Prostate gland (tissue), 2 donors: ENCODE measurements around the gene ARPC5. TPM values are rescaled to one million over a fixed set of nuclear protein-coding genes. Genes with fewer than 3 reads are reported as not detected.
A peak's percentile ranks its signal among the peaks of the same experiment; 100 is the strongest.

Experiments
- DNase-seq: peaks from one replicate; pipeline ENCODE4 v3.0.0-alpha.2; 2019; ENCODE audit warnings: low spot score
- H3K27ac ChIP-seq, 2 donors: fragments of 200-600 bp; sonication (generic); 2 replicates each; pipeline ENCODE4 v1.5.1; 2017 to 2019
- H3K27me3 ChIP-seq: fragments of 200-600 bp; sonication (generic); replicated peaks from 2 replicates; pipeline ENCODE4 v1.5.1; 2019; ENCODE audit not compliant: insufficient read depth
- H3K36me3 ChIP-seq, 2 donors: fragments of 200-600 bp; sonication (generic); 1 replicate in 1 of 2; 2 replicates in 1 of 2; pipeline versions ENCODE4 v1.5.1 to v1.8.1; 2017 to 2019
- H3K4me1 ChIP-seq: fragments of 200-600 bp; sonication (generic); replicated peaks from 2 replicates; pipeline ENCODE4 v1.5.1; 2019
- H3K4me3 ChIP-seq, 2 donors: fragments of 200-600 bp; sonication (generic); 2 replicates each; pipeline ENCODE4 v1.5.1; 2017 to 2019
- H3K9me3 ChIP-seq: fragments of 200-600 bp; sonication (generic); 2 replicates; pipeline ENCODE4 v1.5.1; 2017
- POLR2A ChIP-seq: fragments of 450-650 bp; IDR thresholded peaks from one replicate; pipeline ENCODE4 v1.6.1; 2016; ENCODE audit warnings: antibody characterized with exemption, mild to moderate bottlenecking
- POLR2AphosphoS5 ChIP-seq: sonication (generic); formaldehyde crosslinking; IDR thresholded peaks from one replicate; pipeline ENCODE4 v1.6.1; 2017; ENCODE audit warnings: antibody characterized with exemption
- WGBS: methylation state at CpG from one replicate; pipeline ENCODE4 v1.1.5; 2018; 5-methylcytosine and 5-hydroxymethylcytosine counted together
- intact Hi-C: fragments of 100-400 bp; cut with DNase I; formaldehyde crosslinking; loops from one replicate; pipeline ENCODE4 v1.14.2; 2022
- total RNA-seq, 2 donors: library from RNA; depleted of rRNA; stranded (reverse); fragments of >200 nt; gene quantifications; one replicate each; pipeline ENCODE4 v1.1.0, GENCODE V29; 2016
- TF ChIP-seq, protein P1 (sequence below), 4 experiments: fragments of 200-600 bp in 2 of 4; fragments of 450-650 bp in 2 of 4; sonication (generic) in 2 of 4; IDR thresholded peaks; 1 replicate in 3 of 4; 2 replicates in 1 of 4; pipeline ENCODE4 v1.5.1; 2016 to 2019; ENCODE audit warnings: antibody characterized with exemption in 4 of 4, mild to moderate bottlenecking in 2 of 4, moderate library complexity in 2 of 4

Gene ARPC5
- total RNA-seq, 2 donors from 2014 or later = 62.9 to 92.8 TPM

DNA sequence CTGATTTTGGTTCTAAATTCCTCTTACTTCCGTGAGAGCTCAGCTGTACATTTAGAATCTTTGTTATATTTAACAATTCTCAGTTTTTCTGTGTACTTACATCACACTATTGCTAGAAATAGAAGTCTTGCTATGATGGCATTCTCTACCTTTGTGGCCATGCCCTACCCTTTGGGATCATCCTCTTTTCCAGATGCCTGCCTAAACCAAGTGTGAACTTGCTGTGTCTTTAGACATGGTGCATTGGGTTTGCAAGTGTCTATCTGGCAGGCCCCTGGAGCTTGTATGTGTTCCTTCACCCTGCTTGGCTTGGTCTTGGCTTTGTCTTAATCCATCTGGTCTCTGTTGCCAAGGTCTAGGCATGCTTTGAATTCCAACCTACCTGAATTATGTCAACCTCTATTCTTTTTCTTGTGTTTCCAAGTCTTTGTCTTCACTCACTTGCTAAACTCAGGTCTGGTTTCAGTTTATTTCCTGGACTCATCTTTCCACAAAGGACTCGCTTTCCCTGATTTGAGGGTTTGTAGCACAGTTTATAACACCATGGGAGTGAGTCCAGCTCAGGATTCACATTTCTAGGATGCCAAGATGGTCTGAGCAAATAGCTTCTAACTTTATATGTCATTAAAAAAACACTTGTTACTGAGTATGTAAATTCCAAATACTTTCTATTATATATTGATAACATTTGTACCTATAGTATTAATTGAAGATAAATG lies 38.2 kb upstream of the ARPC5 start:
- H3K4me3 ChIP-seq = no peak overlapping the region
- H3K36me3 ChIP-seq = no peaks in the 10 kb centered on the region
- intact Hi-C loops = no loop called here
- no peaks in the 10 kb centered on the region for H3K9me3 ChIP-seq
- TF ChIP-seq, protein P1, sequence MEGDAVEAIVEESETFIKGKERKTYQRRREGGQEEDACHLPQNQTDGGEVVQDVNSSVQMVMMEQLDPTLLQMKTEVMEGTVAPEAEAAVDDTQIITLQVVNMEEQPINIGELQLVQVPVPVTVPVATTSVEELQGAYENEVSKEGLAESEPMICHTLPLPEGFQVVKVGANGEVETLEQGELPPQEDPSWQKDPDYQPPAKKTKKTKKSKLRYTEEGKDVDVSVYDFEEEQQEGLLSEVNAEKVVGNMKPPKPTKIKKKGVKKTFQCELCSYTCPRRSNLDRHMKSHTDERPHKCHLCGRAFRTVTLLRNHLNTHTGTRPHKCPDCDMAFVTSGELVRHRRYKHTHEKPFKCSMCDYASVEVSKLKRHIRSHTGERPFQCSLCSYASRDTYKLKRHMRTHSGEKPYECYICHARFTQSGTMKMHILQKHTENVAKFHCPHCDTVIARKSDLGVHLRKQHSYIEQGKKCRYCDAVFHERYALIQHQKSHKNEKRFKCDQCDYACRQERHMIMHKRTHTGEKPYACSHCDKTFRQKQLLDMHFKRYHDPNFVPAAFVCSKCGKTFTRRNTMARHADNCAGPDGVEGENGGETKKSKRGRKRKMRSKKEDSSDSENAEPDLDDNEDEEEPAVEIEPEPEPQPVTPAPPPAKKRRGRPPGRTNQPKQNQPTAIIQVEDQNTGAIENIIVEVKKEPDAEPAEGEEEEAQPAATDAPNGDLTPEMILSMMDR (IDR thresholded peaks at IDR 0.05) = no peak
- TF ChIP-seq POLR2AphosphoS5 = no peak
- TF ChIP-seq POLR2A = no peak
- 76% methylated on average over 2 of the region's 2 CpGs for WGBS
- no peaks in the 10 kb centered on the region for H3K4me1 ChIP-seq
- H3K27ac ChIP-seq = no peak overlapping the region
- no peak for DNase-seq
- H3K27me3 ChIP-seq = no peaks in the 10 kb centered on the region

DNA sequence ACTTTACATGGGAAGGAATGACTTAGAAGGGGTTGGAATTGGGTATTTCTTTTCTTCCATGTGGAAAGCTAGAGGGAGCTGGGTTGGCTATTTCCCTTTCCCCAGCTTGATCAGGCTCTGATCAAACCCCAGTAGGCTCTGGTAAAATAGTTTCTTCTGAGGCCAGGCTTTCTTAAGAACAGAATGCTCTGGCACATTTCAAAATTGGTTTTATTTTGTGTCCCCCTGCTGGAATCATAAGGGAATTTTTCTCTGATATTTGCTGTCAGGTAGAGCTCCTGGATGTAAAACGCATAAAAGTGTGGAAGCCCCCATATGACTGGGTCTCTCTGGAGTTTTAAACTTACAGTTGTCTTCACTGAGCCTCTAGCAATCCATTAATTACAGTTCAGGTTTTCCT lies 34.6 kb upstream of the ARPC5 start:
- no peak for DNase-seq
- no peak overlapping the region for H3K27ac ChIP-seq
- no peak overlapping the region for H3K4me3 ChIP-seq
- intact Hi-C loops = no loop called here
- H3K36me3 ChIP-seq = no peaks in the 10 kb centered on the region
- H3K9me3 ChIP-seq = no peaks in the 10 kb centered on the region
- WGBS = 97% methylated on average over 1 of the region's 1 CpG
- H3K27me3 ChIP-seq = no peaks in the 10 kb centered on the region
- H3K4me1 ChIP-seq = no peaks in the 10 kb centered on the region
- TF ChIP-seq POLR2AphosphoS5 (no peak), POLR2A (no peak)
- TF ChIP-seq, protein P1 (IDR thresholded peaks at IDR 0.05) = no peak

DNA sequence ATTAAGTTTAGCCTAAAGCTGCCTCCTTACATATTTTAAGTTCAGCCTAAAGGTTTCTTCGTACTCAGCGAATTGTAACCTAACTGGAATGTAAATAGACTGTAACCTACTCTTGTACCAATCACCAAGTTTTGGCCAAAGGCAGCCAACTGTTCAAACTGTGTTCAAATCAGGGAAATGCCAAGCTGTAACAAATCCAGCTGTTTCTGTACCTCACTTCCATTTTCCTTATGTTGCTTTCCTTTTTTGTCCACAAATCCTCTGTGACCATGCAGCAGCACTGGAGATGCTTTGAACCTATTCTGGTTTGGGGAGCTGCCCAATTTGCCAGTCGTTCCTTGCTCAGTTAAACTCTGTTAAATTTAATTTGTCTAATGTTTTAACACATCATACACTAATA lies 20.8 kb upstream of the ARPC5 start:
- TF ChIP-seq, protein P1 (IDR thresholded peaks at IDR 0.05) = no peak
- no peak for TF ChIP-seq POLR2AphosphoS5
- no peak for TF ChIP-seq POLR2A
- 83% methylated on average over 3 of the region's 3 CpGs for WGBS
- Histone ChIP-seq H3K36me3 (no peaks in the 10 kb centered on the region), H3K27ac (no peak overlapping the region), H3K9me3 (no peaks in the 10 kb centered on the region), H3K27me3 (no peaks in the 10 kb centered on the region), H3K4me3 (no peak overlapping the region), H3K4me1 (no peaks in the 10 kb centered on the region)
- intact Hi-C loops = loop anchor here (10.0 kb wide), 1 partner anchor 148 kb away; the partner anchor contains the start of gene RGL1
- no peak for DNase-seq

DNA sequence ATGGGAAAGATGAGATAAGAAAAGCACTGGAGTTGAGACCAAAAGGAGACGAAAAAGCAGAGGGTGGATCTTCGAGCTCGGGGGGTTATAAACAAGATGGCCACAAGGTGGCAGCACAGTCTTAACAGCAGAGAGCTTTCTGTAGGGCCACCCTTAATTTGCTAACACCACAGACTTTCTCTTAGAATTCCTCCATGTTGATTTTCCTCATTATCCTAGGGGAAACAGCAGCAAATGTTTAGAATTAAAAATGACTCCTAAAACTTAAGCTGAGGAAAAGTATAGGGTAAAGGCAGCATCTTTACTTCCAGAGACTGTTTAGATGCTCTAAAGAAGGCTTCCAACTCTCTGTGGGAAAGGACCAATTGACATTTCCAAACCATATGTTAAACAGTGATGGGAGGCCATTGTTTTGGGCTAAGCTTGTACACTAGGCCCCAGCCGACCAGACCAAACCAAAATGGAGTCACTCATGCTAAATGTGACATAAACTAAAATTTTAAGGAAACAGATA lies 20.0 kb upstream of the ARPC5 start:
- H3K27ac ChIP-seq = no peak overlapping the region
- TF ChIP-seq POLR2AphosphoS5 = peak; percentile 45
- TF ChIP-seq POLR2A = no peak
- TF ChIP-seq, protein P1 (IDR thresholded peaks at IDR 0.05) = peak; percentile 72 to 98 (median 87)
- no peaks in the 10 kb centered on the region for H3K27me3 ChIP-seq
- peak; percentile 80 for DNase-seq
- no peaks in the 10 kb centered on the region for H3K36me3 ChIP-seq
- H3K9me3 ChIP-seq = no peaks in the 10 kb centered on the region
- intact Hi-C loops = loop anchor here (1.0 to 10.0 kb wide), 2 partner anchors 149 to 261 kb away; partner anchors contain the start of gene RGL1
- WGBS = 8% methylated on average over 4 of the region's 4 CpGs
- H3K4me3 ChIP-seq = no peak overlapping the region
- no peaks in the 10 kb centered on the region for H3K4me1 ChIP-seq

DNA sequence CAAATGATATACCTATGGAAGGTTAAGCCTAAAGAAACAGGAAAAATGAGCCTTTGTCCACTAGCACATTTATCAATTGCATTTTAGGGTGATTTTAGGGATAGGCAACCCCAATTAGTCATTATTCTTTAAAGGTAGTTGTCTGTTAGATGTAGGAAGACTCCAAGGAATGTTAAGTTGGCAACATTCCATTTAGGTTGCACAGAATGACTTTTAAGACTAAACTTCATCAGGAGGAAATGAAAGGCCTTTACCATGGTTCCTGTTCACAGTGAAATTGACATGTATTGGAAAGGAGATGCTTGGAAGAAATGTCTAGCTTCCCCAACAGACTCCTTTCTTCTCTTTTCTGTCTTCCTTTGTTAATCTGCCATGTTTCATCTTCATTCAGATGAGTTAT lies 19.1 kb upstream of the ARPC5 start:
- no peak for DNase-seq
- no peaks in the 10 kb centered on the region for H3K36me3 ChIP-seq
- H3K4me1 ChIP-seq = no peaks in the 10 kb centered on the region
- intact Hi-C loops = loop anchor here (1.0 to 10.0 kb wide), 2 partner anchors 150 to 262 kb away; partner anchors contain the start of gene RGL1
- TF ChIP-seq POLR2A = no peak
- TF ChIP-seq, protein P1 (IDR thresholded peaks at IDR 0.05) = no peak
- TF ChIP-seq POLR2AphosphoS5 = no peak
- H3K27me3 ChIP-seq = no peaks in the 10 kb centered on the region
- no peaks in the 10 kb centered on the region for H3K9me3 ChIP-seq
- no peak overlapping the region for H3K4me3 ChIP-seq
- no peak overlapping the region for H3K27ac ChIP-seq
